ENCODE results near the gene DNAL1.

Gene DNAL1

GRCh38 chr14:73722581-73722980 is 77.8 kb downstream of the DNAL1 start:
- no peak for DNase-seq (ENCODE audit: extremely low read depth in 1 of 2, low read depth in 1 of 2)

DNA sequence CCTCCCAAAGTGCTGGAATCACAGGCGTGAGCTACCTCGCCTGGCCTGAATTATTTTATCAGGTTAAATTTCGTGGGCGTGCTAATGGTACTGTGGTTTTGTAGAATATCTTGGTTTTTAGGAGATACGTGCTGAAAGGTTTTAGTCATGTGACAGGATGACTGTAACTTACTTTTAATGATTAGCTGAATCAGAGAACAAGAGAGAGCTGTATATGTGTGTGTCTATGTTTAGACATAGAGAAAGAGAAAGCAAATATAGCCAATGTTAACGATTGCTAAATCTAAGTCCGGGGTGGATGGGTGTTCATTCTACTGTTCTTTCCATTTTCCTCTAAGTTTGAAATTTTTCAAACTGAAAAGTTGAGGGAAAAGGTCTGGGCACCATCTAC is 78.6 kb downstream of the DNAL1 start:
- no peak for DNase-seq (ENCODE audit: extremely low read depth in 1 of 2, low read depth in 1 of 2)

GRCh38 chr14:73723797-73724661 is 79.2 kb downstream of the DNAL1 start:
- no peak for DNase-seq (ENCODE audit: extremely low read depth in 1 of 2, low read depth in 1 of 2)

- DNase-seq (ENCODE audit: extremely low read depth in 1 of 2, low read depth in 1 of 2), result no peak
Measured at GRCh38 chr14:73724696-73725095, 79.9 kb downstream of the DNAL1 start.

- DNase-seq (ENCODE audit: extremely low read depth in 1 of 2, low read depth in 1 of 2), result peak in 1 of 2 donors; percentile 32
Measured at GRCh38 chr14:73725116-73726024, 80.6 kb downstream of the DNAL1 start.

DNA sequence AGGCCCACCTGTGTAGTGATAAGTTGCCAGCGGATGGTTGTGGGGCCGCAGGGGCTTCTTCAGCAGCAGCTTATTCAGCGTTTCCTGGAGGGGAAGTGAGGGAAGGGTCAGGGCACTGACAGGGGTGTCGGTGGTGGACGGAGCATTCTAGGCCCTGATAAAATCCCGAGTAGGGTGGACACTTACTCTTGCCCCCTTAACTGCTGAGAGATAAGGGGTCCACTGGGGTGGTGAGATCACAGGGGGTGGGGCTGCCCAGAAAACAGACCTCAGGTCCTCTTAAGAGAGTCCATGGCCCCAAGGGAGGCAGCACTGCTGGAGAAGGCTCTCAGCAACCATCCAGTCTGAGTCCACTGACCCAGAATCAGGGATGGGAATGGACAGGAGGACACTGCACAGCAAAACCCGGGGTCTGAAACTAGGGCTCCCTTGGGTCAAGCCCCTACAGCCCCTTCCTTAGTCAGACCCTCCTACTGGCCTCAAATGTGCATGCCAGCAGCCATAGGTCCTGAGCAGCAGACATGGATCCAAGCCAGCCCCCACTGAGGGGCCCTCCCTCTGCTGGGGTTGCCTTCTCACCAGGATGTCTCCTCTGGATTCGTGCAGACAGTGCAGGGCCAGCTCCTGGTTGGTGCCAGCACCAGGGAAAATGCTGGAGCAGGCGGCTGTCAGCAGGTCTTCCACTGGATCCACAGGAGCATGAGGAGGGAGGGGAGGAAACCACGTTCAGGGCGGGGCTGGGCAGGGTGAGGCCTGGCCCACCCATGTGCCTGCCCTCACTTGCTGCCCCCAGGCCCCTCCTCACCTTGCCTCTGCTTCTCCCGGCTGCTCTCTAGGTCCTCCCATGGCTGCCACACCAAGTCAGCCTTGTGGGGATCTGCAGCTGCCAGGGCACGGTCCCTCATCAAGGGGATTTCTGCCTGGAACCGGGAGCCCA is 81.5 kb downstream of the DNAL1 start:
- DNase-seq (ENCODE audit: extremely low read depth in 1 of 2, low read depth in 1 of 2), result no peak

DNA sequence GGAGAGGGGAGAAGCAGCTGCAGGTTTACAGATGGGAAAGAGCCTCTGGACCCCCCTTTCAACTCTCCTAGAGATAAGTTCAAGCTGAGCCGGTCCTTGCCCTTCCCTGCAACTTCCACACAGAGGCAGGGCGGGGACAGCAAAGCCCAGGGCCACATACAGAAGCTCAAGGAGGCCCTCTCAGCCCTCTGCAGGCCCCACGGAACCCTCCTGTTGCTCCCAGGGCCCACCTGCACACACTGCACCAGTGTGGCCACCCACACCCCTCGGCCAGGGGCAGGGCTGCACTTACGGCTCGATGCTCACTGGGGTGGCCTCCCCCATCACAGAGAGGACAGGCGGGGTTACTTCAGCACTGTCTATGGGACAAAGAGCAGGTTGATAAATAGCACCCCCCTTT is 82.4 kb downstream of the DNAL1 start:
- no peak for DNase-seq (ENCODE audit: extremely low read depth in 1 of 2, low read depth in 1 of 2)

GRCh38 chr14:73728717-73729330 is 84.0 kb downstream of the DNAL1 start:
- DNase-seq (ENCODE audit: extremely low read depth in 1 of 2, low read depth in 1 of 2), result peak; percentile 54 to 73

DNA sequence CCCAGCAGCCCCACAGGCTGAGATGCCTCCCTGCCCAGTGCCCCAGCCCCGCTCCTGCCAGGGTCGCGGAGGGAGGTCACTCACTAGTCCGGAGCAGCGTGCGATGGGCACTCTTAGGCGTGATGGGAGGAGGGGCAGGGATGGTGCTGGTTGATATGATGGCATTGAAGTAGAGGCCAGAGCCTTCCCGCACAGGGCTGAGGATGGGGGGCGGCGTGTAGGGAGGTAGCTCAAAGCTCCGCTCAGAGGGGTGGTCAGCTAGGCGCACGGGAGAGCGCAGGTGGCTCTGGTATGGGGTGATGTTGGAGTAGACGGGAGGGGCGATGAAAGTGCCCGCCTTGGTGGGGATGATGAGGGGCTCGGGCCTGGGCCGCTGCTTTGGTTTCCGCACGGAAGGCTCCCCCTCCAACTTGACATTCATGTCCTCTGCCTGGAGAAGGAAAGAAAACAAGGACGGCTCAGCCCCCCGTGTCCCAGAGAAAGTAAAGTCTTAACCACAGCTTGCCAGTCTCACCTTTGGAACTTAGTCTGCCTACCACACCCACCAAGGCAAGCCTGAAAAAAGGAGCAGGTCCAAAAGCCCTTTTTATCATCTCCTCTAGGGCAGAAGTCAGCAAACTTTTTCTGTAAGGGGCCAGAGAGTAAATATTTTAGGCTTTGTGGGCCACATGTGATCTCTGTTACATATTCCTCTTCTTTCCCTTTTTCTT is 84.9 kb downstream of the DNAL1 start:
- no peak for DNase-seq (ENCODE audit: extremely low read depth in 1 of 2, low read depth in 1 of 2)

- DNase-seq (ENCODE audit: extremely low read depth in 1 of 2, low read depth in 1 of 2), result no peak
Measured at GRCh38 chr14:73731111-73731510, 86.3 kb downstream of the DNAL1 start.

DNA sequence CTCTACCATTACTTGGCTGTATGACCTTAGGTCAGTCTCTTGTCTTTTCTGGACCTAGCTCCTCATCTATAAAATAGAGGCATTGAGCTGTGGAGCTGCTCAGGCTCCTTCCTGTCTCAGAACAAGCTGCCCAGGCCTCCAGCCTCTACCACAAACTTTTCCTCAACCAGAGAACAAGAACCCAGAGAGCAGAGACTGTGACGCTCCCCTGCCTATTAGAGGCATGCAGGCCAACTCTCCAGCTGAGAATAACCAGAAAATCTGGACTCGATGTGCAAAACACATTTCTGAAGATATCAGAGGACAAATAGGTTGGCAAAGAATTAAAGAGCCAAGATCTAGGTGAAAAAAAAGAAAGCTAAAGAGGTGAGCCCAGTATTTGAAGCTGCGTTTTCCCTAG is 87.2 kb downstream of the DNAL1 start:
- DNase-seq (ENCODE audit: extremely low read depth in 1 of 2, low read depth in 1 of 2), result no peak

DNA sequence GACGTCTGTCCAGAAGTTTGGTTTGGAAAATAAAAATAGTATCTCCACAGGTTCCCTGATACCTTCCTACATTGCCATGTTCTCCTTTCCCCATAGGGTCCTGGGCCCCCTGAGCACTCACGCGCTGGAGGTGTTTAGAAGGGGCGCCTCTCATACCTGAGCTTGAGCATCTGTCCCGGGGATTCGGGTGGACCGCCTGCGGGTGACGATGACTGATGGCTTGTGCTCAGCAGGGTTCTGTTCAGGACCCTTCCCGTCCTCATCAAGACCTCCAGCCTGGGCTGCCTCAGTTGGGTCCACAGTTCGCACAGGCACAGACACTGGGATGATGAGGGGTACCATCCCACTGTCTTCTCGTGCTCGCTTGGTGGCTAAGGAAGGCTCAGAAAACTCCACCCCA is 92.1 kb downstream of the DNAL1 start:
- no peak for DNase-seq (ENCODE audit: extremely low read depth in 1 of 2, low read depth in 1 of 2)

DNA sequence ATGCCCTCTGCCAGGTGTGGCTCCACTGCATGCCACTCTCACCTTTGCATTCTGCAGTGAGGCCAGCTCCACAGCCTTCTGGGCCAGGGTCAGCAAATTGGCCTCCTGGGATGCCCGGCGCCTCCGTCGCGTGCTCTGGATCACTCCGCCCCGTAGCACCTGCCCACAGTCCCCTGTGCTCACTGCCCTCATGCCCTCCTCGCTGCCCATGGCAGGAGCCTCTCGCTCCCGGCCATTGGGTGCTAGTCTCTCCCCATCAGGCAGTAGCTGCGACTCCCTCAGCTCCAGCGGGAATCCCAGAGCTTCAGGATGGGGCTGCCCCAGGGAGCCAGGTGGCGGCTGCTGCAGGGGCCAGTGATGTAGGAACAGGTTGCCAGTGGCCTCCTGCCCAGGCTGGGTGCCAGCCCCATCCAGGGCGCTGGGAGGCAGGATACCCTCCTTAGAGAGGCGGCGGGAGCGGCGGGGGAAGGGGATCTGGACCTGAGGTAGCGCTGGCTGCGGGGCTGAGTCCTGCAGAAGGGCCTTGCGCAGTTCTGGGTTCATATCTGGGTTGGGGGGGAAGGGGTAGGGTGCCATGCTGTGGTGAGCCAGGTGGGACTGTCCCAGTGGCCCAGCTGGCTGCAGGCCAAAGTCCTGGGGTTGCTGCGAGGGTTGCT is 93.9 kb downstream of the DNAL1 start:
- DNase-seq (ENCODE audit: extremely low read depth in 1 of 2, low read depth in 1 of 2), result no peak

DNA sequence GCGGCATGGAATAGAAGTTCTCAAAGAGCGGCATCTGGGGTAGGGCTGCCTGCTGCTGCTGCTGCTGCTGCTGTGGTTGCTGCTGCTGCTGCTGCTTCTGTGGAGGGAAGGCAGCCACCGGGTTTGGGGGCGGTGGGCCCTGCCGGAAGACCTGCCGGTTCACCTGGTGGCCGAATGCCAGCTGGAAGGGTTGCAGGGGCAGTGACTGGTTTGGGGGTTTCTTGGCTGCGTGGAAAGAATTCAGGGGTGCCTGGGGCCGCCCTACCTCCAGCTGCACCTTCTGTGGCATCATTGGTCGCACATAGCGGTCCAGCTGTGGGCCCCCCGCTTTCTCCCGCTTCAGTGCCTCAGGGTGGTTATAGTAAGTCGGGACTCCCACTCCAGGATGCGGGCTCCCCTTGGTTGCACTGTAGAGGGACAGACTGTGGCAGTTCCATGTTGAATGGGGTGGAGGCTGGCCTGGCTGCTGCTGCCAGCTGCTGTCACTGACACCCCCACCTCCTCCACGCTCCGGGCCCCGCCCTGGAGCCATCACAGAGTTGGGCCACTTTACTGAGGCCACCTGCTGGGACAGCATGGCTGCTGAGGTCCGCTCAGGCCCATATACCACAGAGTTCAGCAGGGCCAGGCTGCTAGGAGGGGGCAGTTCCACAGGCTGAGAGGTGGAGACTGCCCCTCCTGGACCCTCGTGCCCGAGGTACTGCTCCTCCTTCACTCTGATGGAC is 94.5 kb downstream of the DNAL1 start:
- DNase-seq (ENCODE audit: extremely low read depth in 1 of 2, low read depth in 1 of 2), result no peak

DNA sequence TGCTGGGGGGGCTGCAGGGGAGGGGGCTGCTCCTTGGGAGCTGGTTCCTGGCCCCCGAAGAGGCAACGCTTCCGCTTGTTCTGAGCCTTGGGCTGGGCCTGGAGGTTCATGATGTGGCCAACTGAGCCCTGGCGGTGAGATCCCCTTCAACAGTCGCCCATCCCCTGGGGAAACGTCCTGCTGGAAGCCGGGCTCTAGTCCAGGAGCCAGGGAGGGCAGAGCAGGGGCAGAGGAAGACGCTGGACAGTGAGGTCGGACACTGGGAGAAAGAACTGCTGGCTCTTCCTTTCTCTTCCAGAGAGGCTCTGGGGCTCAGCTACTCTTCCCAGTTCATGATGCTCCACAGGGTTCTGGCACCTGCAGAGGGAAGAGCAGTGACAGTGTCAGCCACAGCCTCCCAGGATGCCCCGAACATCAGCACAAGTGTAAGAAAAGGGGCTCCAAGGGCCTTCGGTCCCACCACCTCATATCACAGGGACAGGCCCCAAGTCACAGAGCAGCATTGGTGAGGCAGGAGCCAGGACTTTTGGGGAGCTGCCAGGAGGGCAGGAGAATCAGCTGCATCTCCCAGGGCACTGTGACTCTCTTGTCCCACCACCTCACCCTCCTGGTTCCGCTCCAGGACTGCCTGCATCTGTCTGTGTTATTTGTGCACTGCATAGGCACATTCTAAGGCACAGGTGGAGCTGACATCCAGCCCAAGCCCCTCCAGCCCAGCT is 95.3 kb downstream of the DNAL1 start:
- no peak for DNase-seq (ENCODE audit: extremely low read depth in 1 of 2, low read depth in 1 of 2)

DNA sequence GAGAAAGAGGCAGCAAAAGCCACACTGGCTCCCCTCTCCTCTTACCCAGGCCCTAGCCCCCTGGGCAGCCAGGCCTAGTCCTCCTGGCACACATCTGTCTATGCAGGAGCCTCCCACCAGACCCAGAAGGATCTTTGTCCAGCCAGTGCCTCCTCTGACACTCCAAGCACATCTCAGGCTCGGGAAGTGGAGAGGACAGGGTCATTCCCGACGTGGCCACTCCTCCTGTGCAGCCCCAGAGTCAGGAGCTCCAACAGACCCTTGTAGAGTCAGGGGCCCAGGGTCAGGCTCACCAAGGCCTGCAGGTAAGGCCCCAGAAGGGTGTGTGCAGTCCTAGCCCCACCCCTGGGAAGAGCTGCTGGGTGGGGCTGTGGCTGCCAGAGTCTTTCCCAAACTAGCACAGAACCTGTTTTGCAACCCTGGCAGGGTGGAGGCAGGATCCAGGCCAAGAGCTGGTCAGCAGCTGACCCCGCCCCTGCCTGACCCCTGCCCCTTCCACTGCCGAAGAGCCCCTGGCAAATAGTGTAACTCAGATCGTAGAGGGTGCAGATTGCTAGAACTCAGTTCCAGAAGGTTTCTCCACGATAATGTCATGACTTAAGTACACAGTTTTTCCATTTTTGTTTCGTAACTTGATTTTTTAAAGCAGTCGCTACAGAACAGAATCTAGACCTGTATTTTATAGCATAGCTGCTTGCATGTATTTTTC is 96.0 kb downstream of the DNAL1 start:
- DNase-seq (ENCODE audit: extremely low read depth in 1 of 2, low read depth in 1 of 2), result no peak

GRCh38 chr14:73741386-73741875 is 96.6 kb downstream of the DNAL1 start:
- DNase-seq (ENCODE audit: extremely low read depth in 1 of 2, low read depth in 1 of 2), result peak in 1 of 2 donors; percentile 68

All from stimulated activated CD8-positive, alpha-beta memory T cell treated with anti-CD3 and anti-CD28 coated beads, Interleukin-7, amount 100 ng/mL, for 48 hours (primary cell).